Stomach (tissue), 4 donors: ENCODE data around the gene CCNT2.
"Not testable (repeated sequence)": the region's sequence is repeated elsewhere in the genome, so short reads cannot be mapped to it uniquely, and the experiment has no call there.

ENCODE experiments used
- CTCF ChIP-seq, 7 experiments: fragments of 450-650 bp in 4 of 7; fragments of 200-600 bp in 3 of 7; sonication (generic) in 3 of 7; IDR thresholded peaks; one replicate each; pipeline ENCODE4 v1.5.1; 2016 to 2019; ENCODE audit warnings: antibody characterized with exemption in 7 of 7, control low read depth in 2 of 7, mild to moderate bottlenecking in 1 of 7
- EP300 ChIP-seq: sonication (generic); formaldehyde crosslinking; IDR thresholded peaks from one replicate; pipeline ENCODE4 v1.6.1; 2017; ENCODE audit warnings: antibody characterized with exemption
- POLR2A ChIP-seq, 4 donors: fragments of 450-650 bp; IDR thresholded peaks; one replicate each; pipeline ENCODE4 v1.6.1; 2016; ENCODE audit warnings: antibody characterized with exemption in 4 of 4, control low read depth in 2 of 4, mild to moderate bottlenecking in 1 of 4, moderate library complexity in 1 of 4
- POLR2AphosphoS5 ChIP-seq, 3 donors: sonication (generic); formaldehyde crosslinking; IDR thresholded peaks; one replicate each; pipeline ENCODE4 v1.6.1; 2016; ENCODE audit warnings: antibody characterized with exemption in 3 of 3

DNA sequence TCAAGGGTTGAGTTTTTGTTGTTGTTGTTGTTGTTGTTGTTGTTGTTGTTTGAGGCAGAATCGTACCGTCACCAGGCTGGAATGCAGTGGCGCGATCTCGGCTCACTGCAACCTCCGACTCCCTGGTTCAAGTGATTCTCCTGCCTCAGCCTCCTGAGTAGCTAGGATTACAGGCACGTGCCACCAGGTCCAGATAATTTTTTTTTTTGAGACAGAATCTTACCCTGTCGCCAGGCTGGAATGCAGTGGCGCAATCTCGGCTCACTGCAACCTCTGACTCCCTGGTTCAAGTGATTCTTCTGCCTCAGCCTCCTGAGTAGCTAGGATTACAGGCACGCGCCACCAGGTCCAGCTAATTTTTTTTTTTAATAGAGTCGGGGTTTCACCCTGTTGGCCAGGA lies 14.9 kb upstream of the CCNT2 start:
- TF ChIP-seq CTCF (IDR thresholded peaks at IDR 0.05); POLR2A (IDR thresholded peaks at IDR 0.05); EP300; POLR2AphosphoS5 (IDR thresholded peaks at IDR 0.05): not testable (repeated sequence)
